Measurements from ENCODE around the gene RASA2.

The RASA2 gene

GRCh38 chr3:141538568-141539240 lies 51.9 kb downstream of the RASA2 start:
- TF ChIP-seq CTCF (IDR thresholded peaks at IDR 0.05; ENCODE audit: low read depth, low read length): no peak
- no peak for DNase-seq (ENCODE audit: extremely low read depth, low read depth)

- DNase-seq (ENCODE audit: extremely low read depth, low read depth): no peak
- TF ChIP-seq CTCF (IDR thresholded peaks at IDR 0.05; ENCODE audit: low read depth, low read length): no peak
Observed at GRCh38 chr3:141539431-141540187, 52.8 kb downstream of the RASA2 start.

- no peak for TF ChIP-seq CTCF (IDR thresholded peaks at IDR 0.05; ENCODE audit: low read depth, low read length)
- no peak for DNase-seq (ENCODE audit: extremely low read depth, low read depth)
Observed at GRCh38 chr3:141540531-141540930, 53.7 kb downstream of the RASA2 start.

GRCh38 chr3:141542202-141542969 lies 55.6 kb downstream of the RASA2 start:
- DNase-seq (ENCODE audit: extremely low read depth, low read depth): no peak
- no peak for TF ChIP-seq CTCF (IDR thresholded peaks at IDR 0.05; ENCODE audit: low read depth, low read length)

- DNase-seq (ENCODE audit: extremely low read depth, low read depth): no peak
- TF ChIP-seq CTCF (IDR thresholded peaks at IDR 0.05; ENCODE audit: low read depth, low read length): no peak
Observed at GRCh38 chr3:141542989-141543388, 56.2 kb downstream of the RASA2 start.

GRCh38 chr3:141544697-141545096 lies 57.9 kb downstream of the RASA2 start:
- DNase-seq (ENCODE audit: extremely low read depth, low read depth): no peak
- no peak for TF ChIP-seq CTCF (IDR thresholded peaks at IDR 0.05; ENCODE audit: low read depth, low read length)

GRCh38 chr3:141546081-141546480 lies 59.3 kb downstream of the RASA2 start:
- TF ChIP-seq CTCF (IDR thresholded peaks at IDR 0.05; ENCODE audit: low read depth, low read length): no peak
- no peak for DNase-seq (ENCODE audit: extremely low read depth, low read depth)
